DMS53 (cell line): ENCODE data around the gene CGREF1.
"Not testable (repeated sequence)": the region's sequence is repeated elsewhere in the genome, so short reads cannot be mapped to it uniquely, and the experiment has no call there.

ENCODE experiments used
- DNase-seq: peaks from one replicate; lab custom pipeline; 2025; lab: John Stamatoyannopoulos, UW

The CGREF1 gene

DNA sequence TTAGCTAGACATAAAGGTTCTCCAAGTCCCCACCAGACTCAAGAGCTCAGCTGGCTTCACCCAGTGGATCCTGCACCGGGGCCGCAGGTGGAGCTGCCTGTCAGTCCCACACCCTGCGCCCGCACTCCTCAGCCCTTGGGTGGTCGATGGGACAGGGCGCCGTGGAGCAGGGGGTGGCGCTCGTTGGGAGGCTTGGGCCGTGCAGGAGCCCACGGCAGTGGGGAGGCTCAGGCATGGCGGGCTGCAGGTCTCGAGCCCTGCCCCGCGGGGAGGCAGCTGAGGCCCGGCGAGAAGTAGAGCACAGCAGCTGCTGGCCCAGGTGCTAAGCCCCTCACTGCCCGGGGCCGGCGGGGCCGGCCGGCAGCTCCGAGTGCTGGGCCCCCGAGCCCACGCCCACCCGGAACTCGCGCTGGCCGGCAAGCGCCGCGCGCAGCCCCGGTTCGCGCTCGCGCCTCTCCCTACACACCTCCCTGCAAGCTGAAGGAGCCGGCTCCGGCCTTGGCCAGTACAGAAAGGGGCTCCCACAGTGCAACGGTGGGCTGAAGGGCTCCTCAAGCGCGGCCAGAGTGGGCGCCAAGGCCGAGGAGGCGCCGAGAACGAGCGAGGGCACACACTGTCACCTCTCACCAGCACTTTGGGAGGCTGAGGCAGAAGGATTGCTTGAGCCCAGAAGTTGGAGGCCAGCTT, 7.4 kb downstream of the CGREF1 start:
- DNase-seq: not testable (repeated sequence)

DNA sequence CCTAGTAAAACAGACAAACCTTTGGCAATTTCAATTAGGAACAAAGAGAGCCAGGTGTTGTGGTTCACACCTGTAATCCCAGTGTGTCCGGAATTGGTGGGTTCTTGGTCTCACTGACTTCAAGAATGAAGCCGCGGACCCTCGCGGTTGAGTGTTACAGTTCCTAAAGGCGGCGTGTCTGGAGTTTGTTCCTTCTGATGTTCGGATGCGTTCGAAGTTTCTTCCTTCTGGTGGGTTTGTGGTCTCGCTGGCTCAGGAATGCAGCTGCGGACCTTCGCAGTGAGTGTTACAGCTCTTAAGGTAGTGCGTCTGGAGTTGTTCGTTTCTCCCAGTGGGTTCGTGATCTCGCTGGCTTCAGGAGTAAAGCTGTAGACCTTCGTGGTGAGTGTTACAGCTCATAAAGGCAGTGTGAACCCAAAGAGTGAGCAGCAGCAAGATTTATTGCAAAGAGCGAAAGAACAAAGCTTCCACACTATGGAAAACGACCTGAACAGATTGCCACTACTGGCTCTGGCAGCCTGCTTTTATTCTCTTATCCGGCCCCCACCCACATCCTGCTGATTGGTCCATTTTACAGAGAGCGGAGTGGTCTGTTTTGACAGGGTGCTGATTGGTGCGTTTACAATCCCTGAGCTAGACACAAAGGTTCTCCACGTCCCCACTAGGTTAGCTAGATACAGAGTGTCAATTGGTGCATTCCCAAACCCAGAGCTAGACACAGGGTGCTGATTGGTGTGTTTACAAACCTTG, 8.2 kb downstream of the CGREF1 start:
- not testable (repeated sequence) for DNase-seq

DNA sequence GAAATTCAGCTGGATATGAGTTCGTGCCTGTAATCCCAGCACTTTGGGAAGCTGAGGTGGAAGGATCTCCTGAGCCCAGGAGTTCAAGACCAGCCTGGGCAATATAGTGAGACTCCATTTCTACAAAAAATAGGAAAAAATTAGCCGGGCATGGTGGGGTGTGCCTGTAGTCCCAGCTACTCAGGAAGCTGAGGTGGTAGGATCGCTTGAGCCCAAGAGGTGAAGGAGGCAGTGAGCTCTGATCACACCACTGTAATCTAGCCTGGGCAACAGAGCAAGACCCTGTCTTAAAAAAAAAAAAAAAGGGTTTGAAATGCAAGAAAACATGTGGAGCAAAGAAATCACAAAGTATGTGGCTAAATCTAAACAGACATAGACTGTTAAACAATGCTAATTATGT, 9.8 kb downstream of the CGREF1 start:
- no peak for DNase-seq

- DNase-seq: no peak
These were observed 10.7 kb downstream of the CGREF1 start for GRCh38 chr2:27108221-27108620.

DNA sequence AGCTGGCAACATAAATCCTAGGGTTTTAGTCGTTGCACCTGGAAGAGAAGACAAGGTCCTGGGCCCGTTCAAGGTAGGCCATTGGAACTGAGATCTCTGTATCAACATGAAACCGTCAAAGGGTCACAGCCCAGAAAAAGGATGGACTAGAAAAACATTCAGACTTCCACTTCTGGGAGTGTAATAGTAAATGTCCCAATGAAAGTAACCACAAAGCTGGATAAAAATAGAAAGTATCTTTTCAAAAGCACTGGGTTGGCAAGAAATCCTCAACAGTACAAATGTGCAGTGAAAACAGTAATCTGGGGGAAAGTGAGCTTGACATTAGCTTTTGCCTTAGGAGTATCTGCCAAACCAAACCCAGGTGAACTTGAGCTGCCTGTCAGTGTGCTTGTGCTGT, 12.9 kb downstream of the CGREF1 start:
- DNase-seq: no peak

DNA sequence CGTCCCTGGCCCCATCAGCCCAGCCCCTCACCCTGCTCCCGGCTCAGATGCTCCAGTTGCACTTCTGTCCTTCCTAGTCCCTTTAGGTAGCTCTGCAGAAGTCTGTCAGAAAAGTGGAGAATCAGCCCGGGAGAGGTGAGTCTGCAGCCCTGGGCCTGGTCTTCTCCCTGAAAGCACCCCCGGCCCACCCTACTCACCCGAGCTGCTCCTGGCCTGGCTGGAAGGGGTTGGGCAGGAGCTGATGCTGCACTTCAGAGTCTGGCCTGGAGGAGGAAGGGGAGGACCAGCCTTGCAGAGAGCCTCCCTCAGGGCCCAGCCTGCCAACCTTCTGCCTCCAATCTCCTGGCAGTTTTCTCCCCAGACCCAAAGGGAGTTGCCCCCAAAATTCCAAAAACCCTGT, 16.6 kb downstream of the CGREF1 start:
- no peak for DNase-seq

- DNase-seq: no peak
These were observed 18.9 kb downstream of the CGREF1 start for GRCh38 chr2:27100036-27100435.

GRCh38 chr2:27099334-27099955, 19.5 kb downstream of the CGREF1 start:
- DNase-seq: peak; percentile 71

- DNase-seq: no peak
These were observed 21.6 kb downstream of the CGREF1 start for GRCh38 chr2:27097341-27097740.

- no peak for DNase-seq
These were observed 22.1 kb downstream of the CGREF1 start for GRCh38 chr2:27096748-27097297.

- DNase-seq: peak; percentile 66
These were observed 22.9 kb downstream of the CGREF1 start for GRCh38 chr2:27095745-27096651.

DNA sequence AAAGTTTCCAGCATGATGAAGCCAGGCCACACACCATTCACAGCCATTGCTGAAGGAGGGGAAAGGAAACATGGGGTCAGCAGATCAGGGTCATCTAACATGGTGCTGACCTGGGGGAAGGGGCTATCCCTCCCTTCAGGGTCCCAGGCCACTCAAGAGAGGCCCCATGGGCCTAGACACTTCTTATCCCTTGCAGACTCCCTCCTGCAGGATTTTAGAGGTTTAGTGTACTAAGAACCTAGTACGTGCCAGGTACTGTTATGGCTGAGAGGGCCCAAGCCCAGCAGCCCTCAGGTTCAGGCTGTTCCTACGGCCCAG, 23.5 kb downstream of the CGREF1 start:
- DNase-seq: no peak

- DNase-seq: no peak
These were observed 24.5 kb downstream of the CGREF1 start for GRCh38 chr2:27094353-27094984.

GRCh38 chr2:27093430-27094352, 25.2 kb downstream of the CGREF1 start:
- peak; percentile 43 for DNase-seq

- no peak for DNase-seq
These were observed 26.1 kb downstream of the CGREF1 start for GRCh38 chr2:27092696-27093429.

- no peak for DNase-seq
These were observed 26.9 kb downstream of the CGREF1 start for GRCh38 chr2:27091746-27092695.

- no peak for DNase-seq
These were observed 29.6 kb downstream of the CGREF1 start for GRCh38 chr2:27089111-27089954.

DNA sequence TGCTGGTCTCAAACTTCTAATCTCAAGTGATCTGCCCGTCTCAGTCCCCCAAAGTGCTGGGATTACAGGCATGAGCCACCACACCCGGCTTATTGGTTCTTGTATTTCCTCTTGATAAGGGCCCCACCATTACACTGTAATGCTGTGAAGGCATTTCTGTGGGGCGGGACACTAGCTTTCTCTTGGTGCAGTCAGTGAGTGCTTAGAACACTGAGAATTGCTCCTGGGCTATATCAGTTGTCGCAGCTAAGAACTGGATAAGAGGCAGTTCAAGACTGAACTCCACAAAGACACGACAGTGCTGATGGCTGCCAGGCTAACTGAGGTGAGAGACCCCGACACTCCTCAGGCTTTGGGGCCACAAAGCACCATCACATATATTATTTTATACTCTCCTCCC, 30.3 kb downstream of the CGREF1 start:
- no peak for DNase-seq
